ENCODE measurements around the gene LAPTM5.
"Not testable (repeated sequence)": the region's sequence is repeated elsewhere in the genome, so short reads cannot be mapped to it uniquely, and the experiment has no call there.

Gene LAPTM5

GRCh38 chr1:30693822-30694221 is 63.8 kb downstream of the LAPTM5 start:
- DNase-seq (ENCODE audit: low read depth), result no peak

DNA sequence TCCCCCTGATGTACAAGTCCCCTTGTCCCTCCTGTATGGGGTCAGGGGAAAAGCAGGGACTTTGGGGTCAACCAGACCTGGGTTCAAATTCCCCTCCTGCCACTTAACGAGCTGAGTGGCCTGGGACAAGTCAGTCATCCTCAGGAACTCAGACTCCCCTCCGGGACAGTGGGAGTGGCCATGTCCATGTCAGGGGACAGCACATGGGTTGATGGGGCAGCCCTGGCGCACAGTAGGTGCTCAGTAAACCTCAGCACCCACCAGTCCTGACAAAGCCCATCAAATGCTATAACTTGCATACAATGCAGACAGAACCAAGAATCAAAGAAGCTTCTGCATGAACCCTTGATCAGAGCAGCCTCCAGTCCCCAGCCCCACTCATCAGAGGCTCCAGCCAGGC is 64.2 kb downstream of the LAPTM5 start:
- DNase-seq (ENCODE audit: low read depth), result no peak

DNA sequence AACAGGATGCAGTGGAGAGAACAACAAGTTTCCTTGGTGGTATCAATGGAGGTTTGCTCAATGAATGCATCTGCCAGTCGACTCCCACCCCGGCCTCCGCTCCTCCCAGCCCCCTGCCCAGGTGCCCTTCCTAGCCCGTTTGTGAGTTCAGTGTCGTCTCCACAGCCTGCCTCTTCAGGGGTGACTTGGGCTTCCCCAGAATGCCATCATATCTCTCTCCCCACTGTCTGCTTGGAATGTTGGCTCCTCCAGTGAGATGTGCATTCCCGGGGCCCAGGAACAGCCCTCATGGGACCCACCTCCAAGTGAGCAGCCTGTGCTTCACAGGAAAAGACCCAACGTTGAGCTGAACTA is 64.6 kb downstream of the LAPTM5 start:
- DNase-seq (ENCODE audit: low read depth), result no peak

- DNase-seq (ENCODE audit: low read depth), result no peak
Observed at GRCh38 chr1:30692201-30692947, 65.2 kb downstream of the LAPTM5 start.

GRCh38 chr1:30691480-30691879 is 66.1 kb downstream of the LAPTM5 start:
- no peak for DNase-seq (ENCODE audit: low read depth)

GRCh38 chr1:30689901-30690645 is 67.5 kb downstream of the LAPTM5 start:
- no peak for DNase-seq (ENCODE audit: low read depth)

- no peak for DNase-seq (ENCODE audit: low read depth)
Observed at GRCh38 chr1:30688920-30689794, 68.4 kb downstream of the LAPTM5 start.

GRCh38 chr1:30688516-30688915 is 69.1 kb downstream of the LAPTM5 start:
- not testable (repeated sequence) for DNase-seq (ENCODE audit: low read depth)

GRCh38 chr1:30687886-30688285 is 69.7 kb downstream of the LAPTM5 start:
- DNase-seq (ENCODE audit: low read depth), result no peak

- DNase-seq (ENCODE audit: low read depth), result no peak
Observed at GRCh38 chr1:30686236-30686935, 71.2 kb downstream of the LAPTM5 start.

DNA sequence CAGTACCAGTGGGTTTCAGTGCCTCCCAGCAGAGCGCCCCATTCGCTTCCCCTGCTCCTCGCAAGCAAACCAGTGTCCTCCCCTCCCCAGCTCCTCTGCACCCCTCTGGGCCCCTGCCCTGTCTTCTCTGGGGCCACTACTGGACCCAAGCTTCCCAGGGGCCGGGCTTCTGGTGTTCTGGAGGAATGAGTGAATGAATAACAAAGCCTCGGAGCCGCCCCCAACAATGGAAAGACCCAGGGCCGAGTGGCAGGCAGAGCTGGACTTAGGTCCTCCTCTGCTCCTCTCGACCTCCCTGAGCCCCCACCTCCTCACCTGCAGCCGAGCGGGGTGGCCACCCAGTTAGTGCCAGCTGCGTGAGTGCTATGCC is 71.8 kb downstream of the LAPTM5 start:
- no peak for DNase-seq (ENCODE audit: low read depth)

DNA sequence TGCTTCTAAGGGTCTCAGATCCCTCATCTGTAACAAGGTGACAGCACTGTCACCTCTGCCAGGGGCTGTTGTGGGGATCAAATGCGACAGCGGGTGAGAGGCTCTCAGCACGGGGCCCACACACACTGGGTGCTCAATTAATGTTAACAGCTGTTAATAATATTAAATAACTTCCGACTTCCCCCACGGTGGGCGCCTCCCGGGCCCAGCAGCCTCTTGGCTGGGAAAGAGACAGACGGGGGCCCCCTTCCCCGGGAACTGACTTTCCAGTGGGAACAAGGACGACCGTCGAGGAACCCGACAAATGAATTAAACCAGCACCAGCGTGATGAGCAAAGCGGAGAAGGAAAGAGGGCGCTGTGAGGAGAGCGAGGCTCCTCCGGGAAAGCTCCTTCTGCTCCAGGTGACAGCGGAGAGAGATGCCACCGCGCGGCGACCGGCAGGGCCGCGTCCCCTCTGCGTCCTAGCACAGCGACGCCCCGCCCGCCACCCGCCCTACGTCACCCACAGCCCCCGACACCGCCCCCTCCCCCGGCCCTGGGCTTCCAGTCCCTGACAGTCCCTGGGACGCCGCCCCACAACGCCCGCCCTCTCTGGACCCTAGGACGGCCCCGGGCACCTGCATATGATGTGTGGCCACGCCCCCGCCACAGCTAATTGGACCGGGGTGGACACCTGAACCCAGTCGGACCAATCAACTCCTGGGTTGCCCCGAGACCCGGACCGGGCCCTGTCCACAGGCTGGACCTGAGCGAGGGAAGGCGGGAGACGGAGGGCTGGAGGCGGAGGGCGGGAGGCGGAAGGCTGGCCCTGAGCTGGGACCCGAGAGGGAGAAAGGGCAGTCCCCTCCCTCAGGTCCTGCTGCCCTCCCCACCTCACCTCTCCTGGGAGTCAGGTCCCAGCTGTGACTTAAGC is 72.4 kb downstream of the LAPTM5 start:
- DNase-seq (ENCODE audit: low read depth), result no peak

DNA sequence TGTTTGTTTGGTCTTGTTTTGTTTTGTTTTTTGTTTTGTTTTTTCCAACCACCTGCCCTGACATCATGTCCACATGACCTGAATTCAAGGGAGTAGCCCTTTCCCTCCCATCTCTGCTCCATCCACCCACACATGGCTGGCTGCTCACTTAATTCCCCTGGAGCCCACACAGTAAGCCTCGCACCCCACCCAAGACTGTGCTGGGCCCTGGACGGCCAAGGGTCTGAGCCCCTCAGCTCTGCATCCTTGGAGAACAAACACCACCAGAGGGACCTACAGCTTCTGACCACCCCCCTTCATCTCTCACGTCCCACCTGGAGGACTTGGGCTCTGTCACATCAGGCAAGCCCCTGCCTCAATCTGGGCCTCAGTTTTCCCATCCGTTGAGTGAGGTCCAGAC is 73.3 kb downstream of the LAPTM5 start:
- DNase-seq (ENCODE audit: low read depth), result no peak

- DNase-seq (ENCODE audit: low read depth), result no peak
Observed at GRCh38 chr1:30683699-30684098, 73.9 kb downstream of the LAPTM5 start.
